Fibroblast of skin of scalp (primary cell): ENCODE data around the gene HS3ST2.
"Not testable (repeated sequence)": the region's sequence is repeated elsewhere in the genome, so short reads cannot be mapped to it uniquely, and the experiment has no call there.

Experiments
- DNase-seq: peaks from one replicate; pipeline ENCODE4 v3.0.0-alpha.2; 2013

HS3ST2 gene

GRCh38 chr16:22934786-22935185 is 120.8 kb downstream of the HS3ST2 start:
- DNase-seq = no peak

GRCh38 chr16:22937169-22937568 is 123.2 kb downstream of the HS3ST2 start:
- DNase-seq = no peak

GRCh38 chr16:22938647-22939046 is 124.7 kb downstream of the HS3ST2 start:
- DNase-seq = no peak

- not testable (repeated sequence) for DNase-seq
Observed at GRCh38 chr16:22939744-22940363, 125.9 kb downstream of the HS3ST2 start.

- no peak for DNase-seq
Observed at GRCh38 chr16:22941970-22942501, 128.1 kb downstream of the HS3ST2 start.

GRCh38 chr16:22942811-22943210 is 128.8 kb downstream of the HS3ST2 start:
- DNase-seq = no peak

GRCh38 chr16:22945361-22945760 is 131.4 kb downstream of the HS3ST2 start:
- DNase-seq = no peak

- DNase-seq = no peak
Observed at GRCh38 chr16:22946433-22946832, 132.5 kb downstream of the HS3ST2 start.

GRCh38 chr16:22948058-22948602 is 134.2 kb downstream of the HS3ST2 start:
- DNase-seq = no peak

- DNase-seq = peak; percentile 60
Observed at GRCh38 chr16:22948603-22949368, 134.8 kb downstream of the HS3ST2 start.

GRCh38 chr16:22955461-22956070 is 141.6 kb downstream of the HS3ST2 start:
- no peak for DNase-seq

GRCh38 chr16:22961206-22961605 is 147.2 kb downstream of the HS3ST2 start:
- DNase-seq = no peak

- no peak for DNase-seq
Observed at GRCh38 chr16:22962905-22963304, 148.9 kb downstream of the HS3ST2 start.
